ENCODE data around the gene S100A13. TPM values are rescaled to one million over a fixed set of nuclear protein-coding genes. Genes with fewer than 3 reads are reported as not detected.
A peak's percentile ranks its signal among the peaks of the same experiment; 100 is the strongest.

The S100A13 gene
- total RNA-seq, 1 experiment from 2014 or later: 55.0 TPM

DNA sequence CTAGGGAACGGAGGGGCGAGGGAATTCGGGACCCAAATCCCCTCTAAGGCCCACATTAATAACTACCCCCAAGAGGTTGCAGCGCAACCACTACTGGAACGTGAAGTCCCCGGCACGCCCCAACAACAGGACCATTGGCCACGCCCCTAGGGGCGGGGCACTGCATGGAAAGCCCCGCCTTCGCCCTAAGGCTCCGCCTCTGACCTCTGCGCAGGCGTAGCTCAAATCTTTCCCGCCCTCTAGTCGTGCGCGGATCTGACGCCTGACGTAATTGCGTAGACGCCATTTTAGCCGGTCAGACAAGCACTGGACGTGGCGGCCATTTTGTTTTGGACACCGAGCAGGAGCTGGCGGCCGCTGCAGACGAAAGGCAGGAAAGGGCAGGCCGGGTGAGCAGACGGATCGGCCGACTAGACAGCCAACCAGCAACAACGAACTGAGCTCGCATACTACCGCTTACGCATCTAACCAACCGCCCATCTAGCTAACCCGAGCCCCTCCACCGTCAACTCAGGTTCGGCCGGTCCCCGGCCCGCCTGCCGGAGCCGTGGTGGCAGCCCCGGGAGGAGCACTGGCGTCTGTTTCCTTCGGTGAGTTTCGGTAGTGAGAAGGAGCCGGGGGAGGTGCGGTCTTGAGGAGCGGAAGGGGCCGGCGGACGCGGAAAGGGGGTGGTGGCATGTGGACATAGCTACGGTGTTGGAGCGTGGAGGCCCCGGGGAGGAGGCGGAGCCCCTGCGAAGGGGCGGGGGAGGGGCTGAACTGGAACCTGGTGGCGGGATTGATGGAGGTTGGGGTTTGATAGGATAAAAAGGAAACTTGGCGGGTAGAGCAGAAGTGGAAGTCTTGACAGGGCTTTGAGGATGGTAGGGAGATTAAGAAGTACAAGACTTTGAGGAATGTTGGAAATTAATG is 6.7 kb upstream of the S100A13 start, which contains the start of gene CHTOP:
CHTOP (plus strand) TSS at position 313 of the 912 bp plus-strand sequence. CDS start 2,523 bp downstream, outside the sequence.
- H3K56ac ChIP-seq (ENCODE audit: insufficient read length, low read depth, low read length): peak within 1 kb of the TSS; percentile 91
- peaks cover 20 to 22% of the 10 kb centered on the region in 2 experiments for H3K4me1 Mint-ChIP-seq
- H3K4me3 Mint-ChIP-seq: peak within 1 kb of the TSS; percentile 93 to 99
- peak within 1 kb of the TSS; percentile 100 for H3K27ac Mint-ChIP-seq
- peak within 1 kb of the TSS; percentile 94 for H3T11ph ChIP-seq (ENCODE audit: low read length)
- 0 out of 2 replicates have a peak within 1 kb of the TSS, but pooled peaks have one; percentile 82 for H2BK15ac ChIP-seq (ENCODE audit: low read depth, low read length)
- H3K79me2 ChIP-seq (ENCODE audit: insufficient read depth, low read length): peaks cover 4% of the 10 kb centered on the region; the same call in 1 of the 2 replicates
- peak within 1 kb of the TSS; percentile 99 for H2BK120ac ChIP-seq (ENCODE audit: low read depth, low read length, poor library complexity, severe bottlenecking)
- peaks cover 12% of the 10 kb centered on the region for H3K23me2 ChIP-seq (ENCODE audit: insufficient read length, low read depth, low read length, poor library complexity, severe bottlenecking)
- H4K5ac ChIP-seq (ENCODE audit: insufficient read length, low read depth, low read length): peak within 1 kb of the TSS; percentile 99
- peak within 1 kb of the TSS; percentile 69 for H3K4me2 ChIP-seq (ENCODE audit: insufficient read depth, insufficient read length, low read length)
- DNase-seq: peak; percentile 98
- H3K18ac ChIP-seq (ENCODE audit: insufficient read length, low read depth, low read length): peak within 1 kb of the TSS; percentile 100
- H3K23ac ChIP-seq (ENCODE audit: insufficient read length, low read depth, low read length): no peak within 1 kb of the TSS
- peak within 1 kb of the TSS; percentile 98 for H4K91ac ChIP-seq (ENCODE audit: insufficient read length, low read depth, low read length)
- no peaks in the 10 kb centered on the region for H3K4me1 ChIP-seq (ENCODE audit: insufficient read depth, low read length)
- H3K14ac ChIP-seq (ENCODE audit: insufficient read depth, low read length): peak within 1 kb of the TSS; percentile 100
- H2AFZ ChIP-seq (ENCODE audit: low read length): no peak within 1 kb of the TSS
- H4K8ac ChIP-seq (replicated peaks; ENCODE audit: insufficient read length, low read depth, low read length): peak within 1 kb of the TSS; percentile 97
- peak within 1 kb of the TSS; percentile 100 for H3K9ac ChIP-seq (ENCODE audit: extremely low read depth, insufficient read length, low read length)
- H3K27me3 ChIP-seq (ENCODE audit: insufficient read depth, low read length): no peaks in the 10 kb centered on the region
- H3K79me1 ChIP-seq (ENCODE audit: insufficient read depth, low read depth, low read length, poor library complexity, severe bottlenecking): no peaks in the 10 kb centered on the region
- no peaks in the 10 kb centered on the region for H4K20me1 ChIP-seq (ENCODE audit: control insufficient read depth, insufficient read depth, insufficient read length)
- peak within 1 kb of the TSS; percentile 99 for H2BK5ac ChIP-seq (ENCODE audit: insufficient read length, low read length)
- peak within 1 kb of the TSS; percentile 94 for H2BK12ac ChIP-seq (ENCODE audit: insufficient read length, low read depth, low read length)
- TF ChIP-seq, protein P1, sequence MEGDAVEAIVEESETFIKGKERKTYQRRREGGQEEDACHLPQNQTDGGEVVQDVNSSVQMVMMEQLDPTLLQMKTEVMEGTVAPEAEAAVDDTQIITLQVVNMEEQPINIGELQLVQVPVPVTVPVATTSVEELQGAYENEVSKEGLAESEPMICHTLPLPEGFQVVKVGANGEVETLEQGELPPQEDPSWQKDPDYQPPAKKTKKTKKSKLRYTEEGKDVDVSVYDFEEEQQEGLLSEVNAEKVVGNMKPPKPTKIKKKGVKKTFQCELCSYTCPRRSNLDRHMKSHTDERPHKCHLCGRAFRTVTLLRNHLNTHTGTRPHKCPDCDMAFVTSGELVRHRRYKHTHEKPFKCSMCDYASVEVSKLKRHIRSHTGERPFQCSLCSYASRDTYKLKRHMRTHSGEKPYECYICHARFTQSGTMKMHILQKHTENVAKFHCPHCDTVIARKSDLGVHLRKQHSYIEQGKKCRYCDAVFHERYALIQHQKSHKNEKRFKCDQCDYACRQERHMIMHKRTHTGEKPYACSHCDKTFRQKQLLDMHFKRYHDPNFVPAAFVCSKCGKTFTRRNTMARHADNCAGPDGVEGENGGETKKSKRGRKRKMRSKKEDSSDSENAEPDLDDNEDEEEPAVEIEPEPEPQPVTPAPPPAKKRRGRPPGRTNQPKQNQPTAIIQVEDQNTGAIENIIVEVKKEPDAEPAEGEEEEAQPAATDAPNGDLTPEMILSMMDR (conservative IDR thresholded peaks at IDR 0.05): no peak
- no peak within 1 kb of the TSS for H2BK20ac ChIP-seq (ENCODE audit: low read depth, low read length, poor library complexity, severe bottlenecking)
- H3K9me3 Mint-ChIP-seq: peaks cover 0 to 3% of the 10 kb centered on the region in 2 experiments; a peak in 1 of 5 replicates
- H3K27me3 Mint-ChIP-seq (ENCODE audit: low read depth): no peaks in the 10 kb centered on the region
- H3K4ac ChIP-seq (ENCODE audit: low read depth, low read length): peak within 1 kb of the TSS; percentile 92; the same call in 1 of the 2 replicates
- H2AK5ac ChIP-seq (ENCODE audit: insufficient read length, low read length): no peak within 1 kb of the TSS
- peaks cover 28 to 49% (median 42%) of the 10 kb centered on the region in 3 experiments for H3K36me3 Mint-ChIP-seq (ENCODE audit: insufficient read depth in 1 of 3, low read depth in 3 of 3)
- WGBS (ENCODE audit: extremely low coverage, insufficient read length, low lambda C conversion rate): no CpG with 5 or more reads among the region's 65 CpGs
- H3K9me3 ChIP-seq (ENCODE audit: control insufficient read depth, low read depth, low read length): no peaks in the 10 kb centered on the region
- H3K27ac ChIP-seq (ENCODE audit: insufficient read length, low read depth, low read length): peak within 1 kb of the TSS; percentile 97

Data from H9 (cell line).